Kidney (tissue), 14 donors: ENCODE results near the gene SPSB4. TPM values are rescaled to one million over a fixed set of nuclear protein-coding genes. Genes with fewer than 3 reads are reported as not detected.

Source experiments
- DNase-seq, 5 donors: peaks; one replicate each; pipeline ENCODE4 v3.0.0-alpha.2; 2013 to 2020
- FAIRE-seq: peaks from 2 replicates; lab custom pipeline; 2012; peaks lifted over from hg19 to GRCh38; lab: Jason Lieb, UNC
- H3K27ac ChIP-seq, 2 donors: one replicate each; pipeline ENCODE4 v1.7.0; 2013; ENCODE audit warnings: low read depth in 2 of 2, low read length in 2 of 2, inconsistent platforms in 1 of 2
- H3K27me3 ChIP-seq: one replicate; pipeline ENCODE4 v1.7.1; 2013; ENCODE audit warnings: low read length, inconsistent platforms; ENCODE audit not compliant: control insufficient read depth, insufficient read depth
- H3K36me3 ChIP-seq, 3 donors: one replicate each; pipeline versions ENCODE4 v1.7.0 to v1.7.1; 2013; ENCODE audit warnings: low read length in 3 of 3, control low read depth in 1 of 3, inconsistent platforms in 1 of 3; ENCODE audit not compliant: insufficient read depth in 3 of 3, control insufficient read depth in 2 of 3
- H3K4me1 ChIP-seq, 3 donors: one replicate each; pipeline versions ENCODE4 v1.7.0 to v1.7.1; 2013; ENCODE audit warnings: low read length in 3 of 3, inconsistent platforms in 1 of 3, low read depth in 1 of 3; ENCODE audit not compliant: control insufficient read depth in 2 of 3, insufficient read depth in 2 of 3
- H3K4me3 ChIP-seq, 3 donors: one replicate each; pipeline versions ENCODE4 v1.7.0 to v1.8.1; 2013; ENCODE audit warnings: low read length in 3 of 3, control low read depth in 1 of 3, inconsistent platforms in 1 of 3
- H3K9ac ChIP-seq, 3 donors: one replicate each; pipeline versions ENCODE4 v1.7.0 to v1.7.1; 2013; ENCODE audit warnings: low read length in 3 of 3, control low read depth in 1 of 3, inconsistent platforms in 1 of 3
- H3K9me3 ChIP-seq, 3 donors: one replicate each; pipeline versions ENCODE4 v1.7.0 to v1.7.1; 2013; ENCODE audit warnings: low read length in 3 of 3, control low read depth in 1 of 3, inconsistent platforms in 1 of 3; ENCODE audit not compliant: control insufficient read depth in 2 of 3, insufficient read depth in 1 of 3
- intact Hi-C: fragments of 100-400 bp; cut with DNase I; formaldehyde crosslinking; loops from one replicate; pipeline ENCODE4 v1.11.1; 2022
- polyA plus RNA-seq: library from polyadenylated mRNA; stranded (reverse); fragments of 350-450 nt; fragmentation: Illumina TruSeq; extraction: RNeasy Lipid Tissue Mini Kit (QIAGEN cat#74804); gene quantifications from one replicate; pipeline ENCODE4 v1.2.3, GENCODE V29; 2014; ENCODE audit warnings: low read depth, low replicate concordance; ENCODE audit not compliant: insufficient read depth
- total RNA-seq: library from RNA; stranded (reverse); fragmentation: NEBNext Ultra II Directional; extraction: Animal tissue kit (Norgen Biotek cat#: 25700); gene quantifications from one replicate; pipeline ENCODE4 v1.2.1, GENCODE V29; 2021
- TF ChIP-seq, protein P1 (sequence below): IDR thresholded peaks from 3 replicates; pipeline ENCODE4 v1.5.1; 2012; ENCODE audit warnings: mild to moderate bottlenecking, moderate library complexity, borderline replicate concordance; ENCODE audit not compliant: insufficient read depth; ENCODE audit errors: extremely low read depth
- donor health status: control.
- donor health status: control.
- donor health status: control.
- donor health status: control.
- donor health status: control.
- donor health status: DM: yes; HTN: yes; CAD: no.
- donor health status: Normal renal cell carcinoma (clear cell type).

The SPSB4 gene
- total and polyA plus RNA-seq, 2 donors from 2014 or later: 0.57 to 1.9 TPM

- Histone ChIP-seq H3K36me3 (no peaks in the 10 kb centered on the region), H3K9me3 (no peaks in the 10 kb centered on the region), H3K27me3 (no peaks in the 10 kb centered on the region), H3K9ac (no peak overlapping the region), H3K4me3 (no peak overlapping the region), H3K4me1 (no peaks in the 10 kb centered on the region), H3K27ac (no peak overlapping the region)
- no peak for FAIRE-seq
- TF ChIP-seq, protein P1, sequence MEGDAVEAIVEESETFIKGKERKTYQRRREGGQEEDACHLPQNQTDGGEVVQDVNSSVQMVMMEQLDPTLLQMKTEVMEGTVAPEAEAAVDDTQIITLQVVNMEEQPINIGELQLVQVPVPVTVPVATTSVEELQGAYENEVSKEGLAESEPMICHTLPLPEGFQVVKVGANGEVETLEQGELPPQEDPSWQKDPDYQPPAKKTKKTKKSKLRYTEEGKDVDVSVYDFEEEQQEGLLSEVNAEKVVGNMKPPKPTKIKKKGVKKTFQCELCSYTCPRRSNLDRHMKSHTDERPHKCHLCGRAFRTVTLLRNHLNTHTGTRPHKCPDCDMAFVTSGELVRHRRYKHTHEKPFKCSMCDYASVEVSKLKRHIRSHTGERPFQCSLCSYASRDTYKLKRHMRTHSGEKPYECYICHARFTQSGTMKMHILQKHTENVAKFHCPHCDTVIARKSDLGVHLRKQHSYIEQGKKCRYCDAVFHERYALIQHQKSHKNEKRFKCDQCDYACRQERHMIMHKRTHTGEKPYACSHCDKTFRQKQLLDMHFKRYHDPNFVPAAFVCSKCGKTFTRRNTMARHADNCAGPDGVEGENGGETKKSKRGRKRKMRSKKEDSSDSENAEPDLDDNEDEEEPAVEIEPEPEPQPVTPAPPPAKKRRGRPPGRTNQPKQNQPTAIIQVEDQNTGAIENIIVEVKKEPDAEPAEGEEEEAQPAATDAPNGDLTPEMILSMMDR: no peak
- DNase-seq: no peak
- intact Hi-C loops: no loop called here
These were observed 99.1 kb downstream of the SPSB4 start for GRCh38 chr3:141150081-141150830.

- TF ChIP-seq, protein P1: no peak
- DNase-seq (no peak), FAIRE-seq (no peak)
- Histone ChIP-seq H3K9ac (no peak overlapping the region), H3K4me1 (no peaks in the 10 kb centered on the region), H3K27me3 (no peaks in the 10 kb centered on the region), H3K4me3 (no peak overlapping the region), H3K9me3 (no peaks in the 10 kb centered on the region), H3K27ac (no peak overlapping the region), H3K36me3 (no peaks in the 10 kb centered on the region)
- intact Hi-C loops: no loop called here
These were observed 99.8 kb downstream of the SPSB4 start for GRCh38 chr3:141150931-141151330.

GRCh38 chr3:141151439-141151838 is 100.3 kb downstream of the SPSB4 start:
- FAIRE-seq (no peak), DNase-seq (no peak)
- no peaks in the 10 kb centered on the region for H3K4me1 ChIP-seq
- H3K9me3 ChIP-seq: no peaks in the 10 kb centered on the region
- no peaks in the 10 kb centered on the region for H3K27me3 ChIP-seq
- intact Hi-C loops: no loop called here
- no peak overlapping the region for H3K9ac ChIP-seq
- H3K36me3 ChIP-seq: no peaks in the 10 kb centered on the region
- H3K27ac ChIP-seq: no peak overlapping the region
- no peak overlapping the region for H3K4me3 ChIP-seq
- TF ChIP-seq, protein P1: no peak
